Liver (tissue), 9 donors: ENCODE measurements around the gene RIMKLA. TPM values are rescaled to one million over a fixed set of nuclear protein-coding genes. Genes with fewer than 3 reads are reported as not detected.

Experiments used
- DNase-seq: peaks from one replicate; pipeline ENCODE4 v3.0.0-alpha.2; 2017; ENCODE audit warnings: low spot score
- H3K27ac ChIP-seq, 2 donors: one replicate each; pipeline ENCODE4 v1.7.0; 2013; ENCODE audit warnings: inconsistent platforms in 2 of 2, low read length in 2 of 2, control low read depth in 1 of 2, low read depth in 1 of 2, mild to moderate bottlenecking in 1 of 2
- H3K27me3 ChIP-seq, 4 donors: one replicate each; pipeline versions ENCODE4 v1.6.1 to v1.7.0; 2013; ENCODE audit warnings: low read length in 3 of 4, inconsistent platforms in 1 of 4, mild to moderate bottlenecking in 1 of 4, moderate library complexity in 1 of 4; ENCODE audit not compliant: control insufficient read depth in 4 of 4, insufficient read depth in 4 of 4
- H3K36me3 ChIP-seq, 4 donors: one replicate each; pipeline versions ENCODE4 v1.6.1 to v1.7.0; 2013; ENCODE audit warnings: low read length in 3 of 4, mild to moderate bottlenecking in 3 of 4, low read depth in 1 of 4, moderate library complexity in 1 of 4; ENCODE audit not compliant: control insufficient read depth in 4 of 4, insufficient read depth in 3 of 4
- H3K4me1 ChIP-seq, 4 donors: one replicate each; pipeline versions ENCODE4 v1.6.1 to v1.7.0; 2013; ENCODE audit warnings: low read length in 3 of 4, mild to moderate bottlenecking in 3 of 4, moderate library complexity in 1 of 4; ENCODE audit not compliant: control insufficient read depth in 4 of 4, insufficient read depth in 4 of 4
- H3K4me3 ChIP-seq, 3 donors: one replicate each; pipeline versions ENCODE4 v1.6.1 to v1.7.0; 2013; ENCODE audit warnings: low read length in 3 of 3, control low read depth in 1 of 3, low read depth in 1 of 3, mild to moderate bottlenecking in 1 of 3
- H3K9ac ChIP-seq, 2 donors: one replicate each; pipeline ENCODE4 v1.7.0; 2013; ENCODE audit warnings: low read length in 2 of 2, mild to moderate bottlenecking in 2 of 2, moderate library complexity in 2 of 2, control low read depth in 1 of 2, low read depth in 1 of 2
- H3K9me3 ChIP-seq, 4 donors: one replicate each; pipeline versions ENCODE4 v1.6.1 to v1.7.0; 2013; ENCODE audit warnings: low read length in 3 of 4; ENCODE audit not compliant: control insufficient read depth in 4 of 4
- EGR1 ChIP-seq, 2 donors: IDR thresholded peaks; 2 replicates each; pipeline ENCODE4 v1.6.1; 2016 to 2018; ENCODE audit warnings: antibody characterized with exemption in 2 of 2, low read depth in 2 of 2
- FOXA1 ChIP-seq: IDR thresholded peaks from 2 replicates; pipeline ENCODE4 v1.6.1; 2016; ENCODE audit warnings: antibody characterized with exemption
- FOXA2 ChIP-seq: IDR thresholded peaks from 2 replicates; pipeline ENCODE4 v1.6.1; 2016; ENCODE audit warnings: antibody characterized with exemption
- GABPA ChIP-seq, 2 donors: IDR thresholded peaks in 1 of 2; conservative IDR thresholded peaks in 1 of 2; 2 replicates each; pipeline ENCODE4 v1.6.1; 2016; ENCODE audit warnings: antibody characterized with exemption in 2 of 2, mild to moderate bottlenecking in 1 of 2, moderate library complexity in 1 of 2
- HNF4A ChIP-seq, 2 donors: conservative IDR thresholded peaks; 2 replicates each; pipeline ENCODE4 v1.6.1; 2016; ENCODE audit warnings: antibody characterized with exemption in 2 of 2, mild to moderate bottlenecking in 2 of 2
- HNF4G ChIP-seq: IDR thresholded peaks from 2 replicates; pipeline ENCODE4 v1.6.1; 2016; ENCODE audit warnings: antibody characterized with exemption
- NR2F2 ChIP-seq: IDR thresholded peaks from 2 replicates; pipeline ENCODE4 v1.6.1; 2016; ENCODE audit warnings: antibody characterized with exemption
- RAD21 ChIP-seq, 2 donors: IDR thresholded peaks; 2 replicates each; pipeline ENCODE4 v1.6.1; 2016; ENCODE audit warnings: antibody characterized with exemption in 2 of 2, mild to moderate bottlenecking in 2 of 2
- RXRA ChIP-seq, 2 donors: IDR thresholded peaks; 2 replicates each; pipeline ENCODE4 v1.6.1; 2017 to 2018; ENCODE audit warnings: antibody characterized with exemption in 2 of 2, mild to moderate bottlenecking in 1 of 2
- SP1 ChIP-seq: IDR thresholded peaks from 2 replicates; pipeline ENCODE4 v1.6.1; 2018; ENCODE audit warnings: antibody characterized with exemption, mild to moderate bottlenecking
- TAF1 ChIP-seq: conservative IDR thresholded peaks from 2 replicates; pipeline ENCODE4 v1.6.1; 2016; ENCODE audit warnings: antibody characterized with exemption, mild to moderate bottlenecking
- YY1 ChIP-seq: IDR thresholded peaks from 2 replicates; pipeline ENCODE4 v1.6.1; 2016; ENCODE audit warnings: antibody characterized with exemption, mild to moderate bottlenecking
- WGBS: extraction: QIAGEN DNeasy Blood & Tissue Kit; methylation state at CpG from one replicate; pipeline ENCODE4 v1.1.7; 2013; 5-methylcytosine and 5-hydroxymethylcytosine counted together
- polyA plus RNA-seq, 2 donors: library from polyadenylated mRNA; stranded (reverse) in 1 of 2; unstranded in 1 of 2; fragments of 200-250 nt in 1 of 2; fragments of >200 nt in 1 of 2; fragmentation: Nextera tagmentation in 1 of 2; extraction: Ambion mirVana in 1 of 2; gene quantifications; one replicate each; pipeline versions ENCODE4 v1.2.1 to v1.2.3, GENCODE V29; 2013 to 2015
- total RNA-seq, 2 donors: library from RNA; depleted of rRNA; stranded (reverse); fragments of >200 nt; gene quantifications; one replicate each; pipeline ENCODE4 v1.2.3, GENCODE V29; 2014
- TF ChIP-seq, protein P1 (sequence below): IDR thresholded peaks from 2 replicates; pipeline ENCODE4 v1.6.1; 2016; ENCODE audit warnings: antibody characterized with exemption
- TF ChIP-seq, protein P2 (sequence below): IDR thresholded peaks from 2 replicates; pipeline ENCODE4 v1.6.1; 2016; ENCODE audit warnings: antibody characterized with exemption
- TF ChIP-seq, protein P3 (sequence below): IDR thresholded peaks from 2 replicates; pipeline ENCODE4 v1.6.1; 2016; ENCODE audit warnings: antibody characterized with exemption
- TF ChIP-seq, protein P4 (sequence below): IDR thresholded peaks from 2 replicates; pipeline ENCODE4 v1.6.1; 2016; ENCODE audit warnings: antibody characterized with exemption, mild to moderate bottlenecking
- donor health status: healthy.
- donor health status: healthy.
- donor health status: healthy.
- donor health status: healthy.
- donor health status: healthy.

The RIMKLA gene
- total and polyA plus RNA-seq, 4 donors = 0.03 to 0.09 (median 0.08) TPM

DNA sequence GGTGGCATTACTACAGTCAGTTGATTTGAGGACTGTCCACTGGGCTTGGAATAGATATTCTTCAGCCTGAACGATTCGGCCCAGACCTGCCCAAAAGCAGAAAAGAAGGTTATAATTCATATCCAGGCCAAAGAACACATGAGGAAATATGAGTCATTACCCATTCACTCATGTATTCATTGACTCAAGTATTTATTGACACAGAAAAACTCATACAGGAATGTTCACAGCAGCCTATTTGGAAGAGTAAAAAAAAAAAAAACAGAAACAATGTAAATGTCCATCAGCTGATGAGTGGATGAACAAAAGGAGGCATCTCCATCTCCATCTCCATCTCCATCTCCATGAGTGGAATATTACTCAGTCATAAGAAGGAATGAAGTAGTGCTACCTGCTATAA is 59.3 kb downstream of the RIMKLA start (continued):
- TF ChIP-seq, protein P1, sequence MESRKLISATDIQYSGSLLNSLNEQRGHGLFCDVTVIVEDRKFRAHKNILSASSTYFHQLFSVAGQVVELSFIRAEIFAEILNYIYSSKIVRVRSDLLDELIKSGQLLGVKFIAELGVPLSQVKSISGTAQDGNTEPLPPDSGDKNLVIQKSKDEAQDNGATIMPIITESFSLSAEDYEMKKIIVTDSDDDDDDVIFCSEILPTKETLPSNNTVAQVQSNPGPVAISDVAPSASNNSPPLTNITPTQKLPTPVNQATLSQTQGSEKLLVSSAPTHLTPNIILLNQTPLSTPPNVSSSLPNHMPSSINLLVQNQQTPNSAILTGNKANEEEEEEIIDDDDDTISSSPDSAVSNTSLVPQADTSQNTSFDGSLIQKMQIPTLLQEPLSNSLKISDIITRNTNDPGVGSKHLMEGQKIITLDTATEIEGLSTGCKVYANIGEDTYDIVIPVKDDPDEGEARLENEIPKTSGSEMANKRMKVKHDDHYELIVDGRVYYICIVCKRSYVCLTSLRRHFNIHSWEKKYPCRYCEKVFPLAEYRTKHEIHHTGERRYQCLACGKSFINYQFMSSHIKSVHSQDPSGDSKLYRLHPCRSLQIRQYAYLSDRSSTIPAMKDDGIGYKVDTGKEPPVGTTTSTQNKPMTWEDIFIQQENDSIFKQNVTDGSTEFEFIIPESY = no peak
- TF ChIP-seq TAF1 (no peak), FOXA2 (no peak), FOXA1 (no peak)
- TF ChIP-seq, protein P2, sequence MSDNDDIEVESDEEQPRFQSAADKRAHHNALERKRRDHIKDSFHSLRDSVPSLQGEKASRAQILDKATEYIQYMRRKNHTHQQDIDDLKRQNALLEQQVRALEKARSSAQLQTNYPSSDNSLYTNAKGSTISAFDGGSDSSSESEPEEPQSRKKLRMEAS = no peak

DNA sequence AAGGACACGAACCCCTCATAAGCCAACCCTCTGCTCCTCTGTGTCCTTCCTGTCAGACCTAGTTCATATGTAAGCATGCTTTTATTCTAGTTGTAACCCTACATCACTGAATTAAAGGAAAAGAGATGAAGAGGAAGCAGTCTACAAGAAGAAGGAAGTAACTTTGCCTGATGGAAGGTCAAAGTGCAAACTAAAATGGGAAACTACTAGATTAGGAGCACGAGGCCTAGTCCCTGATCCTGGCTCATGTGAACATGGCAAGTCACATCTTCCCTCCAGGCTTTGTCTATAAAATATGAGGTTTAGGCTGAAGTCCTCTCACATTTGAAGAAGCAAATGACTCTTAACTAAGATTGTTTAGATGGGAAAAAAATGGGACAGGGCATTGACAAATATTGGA is 62.1 kb downstream of the RIMKLA start:
- Histone ChIP-seq H3K9me3 (no peaks in the 10 kb centered on the region), H3K9ac (no peak overlapping the region), H3K4me1 (no peaks in the 10 kb centered on the region), H3K4me3 (no peak overlapping the region), H3K27me3 (no peaks in the 10 kb centered on the region), H3K36me3 (peaks cover 0 to 3% (median under 1%) of the 10 kb centered on the region in 4 donors), H3K27ac (no peak overlapping the region)
- TF ChIP-seq FOXA2 = no peak
- no peak for TF ChIP-seq TAF1
- DNase-seq = no peak
- WGBS = 57% methylated on average over 2 of the region's 2 CpGs

DNA sequence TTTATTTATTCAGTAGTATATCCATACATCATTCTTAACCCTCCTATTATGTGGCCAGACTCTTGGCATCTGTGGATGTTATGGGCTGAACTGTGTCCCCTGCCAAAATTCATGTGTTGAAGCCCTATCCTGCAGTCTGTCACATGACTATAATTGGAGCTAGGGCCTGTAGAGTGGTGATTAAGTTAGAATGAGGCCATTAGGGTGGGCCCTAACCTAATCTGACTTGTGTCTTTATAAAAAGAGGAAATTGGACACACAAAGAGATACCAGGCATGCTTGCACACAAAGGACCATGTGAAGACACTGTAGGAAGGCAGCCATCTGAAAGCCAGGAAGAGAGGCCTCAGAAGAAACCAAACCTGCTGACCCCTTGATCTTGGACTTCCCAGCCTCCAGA is 68.7 kb downstream of the RIMKLA start:
- H3K27me3 ChIP-seq = no peaks in the 10 kb centered on the region
- H3K9me3 ChIP-seq = no peaks in the 10 kb centered on the region
- H3K4me3 ChIP-seq = no peak overlapping the region
- no peak for TF ChIP-seq EGR1 (IDR thresholded peaks at IDR 0.05; ENCODE audit: low read depth in 2 of 2)
- TF ChIP-seq, protein P1 = no peak
- DNase-seq = no peak
- H3K36me3 ChIP-seq = no peaks in the 10 kb centered on the region
- H3K27ac ChIP-seq = no peak overlapping the region
- H3K9ac ChIP-seq = no peak overlapping the region
- H3K4me1 ChIP-seq = peaks cover 0 to 4% (median 2%) of the 10 kb centered on the region in 4 donors

DNA sequence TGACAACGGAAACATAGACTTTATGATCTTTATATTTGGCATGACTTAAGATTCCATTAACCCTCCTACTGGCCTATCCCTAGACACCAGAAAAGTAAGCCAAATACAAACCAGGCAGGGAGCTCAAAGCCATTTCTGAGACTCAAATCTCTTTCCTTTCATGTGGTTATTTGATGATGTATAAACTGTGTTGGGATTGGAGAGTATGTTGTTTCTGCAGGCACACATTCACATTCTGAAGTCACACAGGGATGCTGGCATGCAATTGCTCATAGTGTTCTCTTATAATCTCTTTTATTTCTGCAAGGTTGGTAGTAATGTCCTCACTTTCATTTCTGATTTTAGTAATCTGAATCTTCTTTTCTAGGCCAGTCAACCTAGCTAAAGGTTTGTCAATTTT is 69.5 kb downstream of the RIMKLA start:
- no peaks in the 10 kb centered on the region for H3K27me3 ChIP-seq
- no peak overlapping the region for H3K27ac ChIP-seq
- H3K4me1 ChIP-seq = peaks cover 0 to 10% (median 5%) of the 10 kb centered on the region in 4 donors
- no peak overlapping the region for H3K4me3 ChIP-seq
- H3K9ac ChIP-seq = no peak overlapping the region
- DNase-seq = no peak
- 88% methylated on average over 1 of the region's 1 CpG for WGBS
- no peaks in the 10 kb centered on the region for H3K9me3 ChIP-seq
- no peaks in the 10 kb centered on the region for H3K36me3 ChIP-seq
- TF ChIP-seq EGR1 (IDR thresholded peaks at IDR 0.05; ENCODE audit: low read depth in 2 of 2) (no peak), RAD21 (IDR thresholded peaks at IDR 0.05) (no peak), RXRA (IDR thresholded peaks at IDR 0.05) (no peak), FOXA2 (no peak), HNF4A (conservative IDR thresholded peaks at IDR 0.05) (no peak), TAF1 (no peak), GABPA (IDR thresholded peaks at IDR 0.05 in 1 of 2, conservative IDR thresholded peaks at IDR 0.05 in 1 of 2) (no peak), NR2F2 (no peak), YY1 (no peak), HNF4G (no peak), SP1 (no peak)
- TF ChIP-seq, protein P1 = no peak
- TF ChIP-seq, protein P3, sequence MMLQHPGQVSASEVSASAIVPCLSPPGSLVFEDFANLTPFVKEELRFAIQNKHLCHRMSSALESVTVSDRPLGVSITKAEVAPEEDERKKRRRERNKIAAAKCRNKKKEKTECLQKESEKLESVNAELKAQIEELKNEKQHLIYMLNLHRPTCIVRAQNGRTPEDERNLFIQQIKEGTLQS = no peak
- TF ChIP-seq, protein P2 = no peak
- TF ChIP-seq, protein P4, sequence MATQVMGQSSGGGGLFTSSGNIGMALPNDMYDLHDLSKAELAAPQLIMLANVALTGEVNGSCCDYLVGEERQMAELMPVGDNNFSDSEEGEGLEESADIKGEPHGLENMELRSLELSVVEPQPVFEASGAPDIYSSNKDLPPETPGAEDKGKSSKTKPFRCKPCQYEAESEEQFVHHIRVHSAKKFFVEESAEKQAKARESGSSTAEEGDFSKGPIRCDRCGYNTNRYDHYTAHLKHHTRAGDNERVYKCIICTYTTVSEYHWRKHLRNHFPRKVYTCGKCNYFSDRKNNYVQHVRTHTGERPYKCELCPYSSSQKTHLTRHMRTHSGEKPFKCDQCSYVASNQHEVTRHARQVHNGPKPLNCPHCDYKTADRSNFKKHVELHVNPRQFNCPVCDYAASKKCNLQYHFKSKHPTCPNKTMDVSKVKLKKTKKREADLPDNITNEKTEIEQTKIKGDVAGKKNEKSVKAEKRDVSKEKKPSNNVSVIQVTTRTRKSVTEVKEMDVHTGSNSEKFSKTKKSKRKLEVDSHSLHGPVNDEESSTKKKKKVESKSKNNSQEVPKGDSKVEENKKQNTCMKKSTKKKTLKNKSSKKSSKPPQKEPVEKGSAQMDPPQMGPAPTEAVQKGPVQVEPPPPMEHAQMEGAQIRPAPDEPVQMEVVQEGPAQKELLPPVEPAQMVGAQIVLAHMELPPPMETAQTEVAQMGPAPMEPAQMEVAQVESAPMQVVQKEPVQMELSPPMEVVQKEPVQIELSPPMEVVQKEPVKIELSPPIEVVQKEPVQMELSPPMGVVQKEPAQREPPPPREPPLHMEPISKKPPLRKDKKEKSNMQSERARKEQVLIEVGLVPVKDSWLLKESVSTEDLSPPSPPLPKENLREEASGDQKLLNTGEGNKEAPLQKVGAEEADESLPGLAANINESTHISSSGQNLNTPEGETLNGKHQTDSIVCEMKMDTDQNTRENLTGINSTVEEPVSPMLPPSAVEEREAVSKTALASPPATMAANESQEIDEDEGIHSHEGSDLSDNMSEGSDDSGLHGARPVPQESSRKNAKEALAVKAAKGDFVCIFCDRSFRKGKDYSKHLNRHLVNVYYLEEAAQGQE = no peak
